Testis (tissue), 2 donors: ENCODE measurements around the gene TOLLIP.

ENCODE experiments used
- POLR2A ChIP-seq: fragments of 450-650 bp; IDR thresholded peaks from one replicate; pipeline ENCODE4 v1.6.1; 2017; ENCODE audit warnings: antibody characterized with exemption, mild to moderate bottlenecking, moderate library complexity
- TF ChIP-seq, protein P1 (sequence below), 3 experiments: fragments of 450-650 bp in 2 of 3; fragments of 200-600 bp in 1 of 3; sonication (generic) in 1 of 3; IDR thresholded peaks; one replicate each; pipeline ENCODE4 v1.5.1; 2016 to 2019; ENCODE audit warnings: antibody characterized with exemption in 3 of 3, mild to moderate bottlenecking in 2 of 3, moderate library complexity in 1 of 3

DNA sequence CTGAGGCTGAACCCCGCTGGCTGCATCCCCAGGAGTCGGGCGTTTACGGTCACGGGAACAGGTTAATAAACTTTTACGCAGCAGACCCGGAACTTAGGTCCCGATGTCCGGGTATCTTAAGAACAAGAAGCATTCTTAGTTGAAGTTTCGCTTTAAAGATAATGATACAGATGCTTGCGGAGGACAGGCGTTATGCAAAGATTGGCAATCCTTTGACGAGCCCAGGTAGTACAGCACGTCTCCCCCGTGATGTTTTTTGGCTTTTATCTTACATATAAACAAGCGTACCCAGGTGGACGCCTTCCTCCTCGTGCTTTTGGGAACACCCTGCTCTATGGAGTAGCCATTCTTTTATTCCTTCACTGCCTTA, 871 bp upstream of the TOLLIP start:
- TF ChIP-seq, protein P1, sequence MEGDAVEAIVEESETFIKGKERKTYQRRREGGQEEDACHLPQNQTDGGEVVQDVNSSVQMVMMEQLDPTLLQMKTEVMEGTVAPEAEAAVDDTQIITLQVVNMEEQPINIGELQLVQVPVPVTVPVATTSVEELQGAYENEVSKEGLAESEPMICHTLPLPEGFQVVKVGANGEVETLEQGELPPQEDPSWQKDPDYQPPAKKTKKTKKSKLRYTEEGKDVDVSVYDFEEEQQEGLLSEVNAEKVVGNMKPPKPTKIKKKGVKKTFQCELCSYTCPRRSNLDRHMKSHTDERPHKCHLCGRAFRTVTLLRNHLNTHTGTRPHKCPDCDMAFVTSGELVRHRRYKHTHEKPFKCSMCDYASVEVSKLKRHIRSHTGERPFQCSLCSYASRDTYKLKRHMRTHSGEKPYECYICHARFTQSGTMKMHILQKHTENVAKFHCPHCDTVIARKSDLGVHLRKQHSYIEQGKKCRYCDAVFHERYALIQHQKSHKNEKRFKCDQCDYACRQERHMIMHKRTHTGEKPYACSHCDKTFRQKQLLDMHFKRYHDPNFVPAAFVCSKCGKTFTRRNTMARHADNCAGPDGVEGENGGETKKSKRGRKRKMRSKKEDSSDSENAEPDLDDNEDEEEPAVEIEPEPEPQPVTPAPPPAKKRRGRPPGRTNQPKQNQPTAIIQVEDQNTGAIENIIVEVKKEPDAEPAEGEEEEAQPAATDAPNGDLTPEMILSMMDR (IDR thresholded peaks at IDR 0.05): no peak
- TF ChIP-seq POLR2A: no peak
